Measurements from ENCODE around the gene PLSCR5.

PLSCR5 gene

GRCh38 chr3:146557745-146558144 is 47.4 kb downstream of the PLSCR5 start:
- H3K4me3 ChIP-seq (ENCODE audit: low read depth, low read length), result no peak overlapping the region
- no peak for DNase-seq
- no peaks in the 10 kb centered on the region for H3K27me3 ChIP-seq (ENCODE audit: insufficient read depth, low read depth, severe bottlenecking)
- no peaks in the 10 kb centered on the region for H3K36me3 ChIP-seq
- H3K27ac ChIP-seq, result no peak overlapping the region
- H3K9me3 ChIP-seq (ENCODE audit: severe bottlenecking), result no peaks in the 10 kb centered on the region
- TF ChIP-seq CTCF (IDR thresholded peaks at IDR 0.05; ENCODE audit: low read depth, low read length), result no peak

GRCh38 chr3:146555311-146555710 is 49.8 kb downstream of the PLSCR5 start:
- H3K27ac ChIP-seq, result no peak overlapping the region
- no peak for TF ChIP-seq CTCF (IDR thresholded peaks at IDR 0.05; ENCODE audit: low read depth, low read length)

GRCh38 chr3:146554151-146554760 is 50.9 kb downstream of the PLSCR5 start:
- no peak for TF ChIP-seq CTCF (IDR thresholded peaks at IDR 0.05; ENCODE audit: low read depth, low read length)
- H3K27ac ChIP-seq, result no peak overlapping the region
- no peaks in the 10 kb centered on the region for H3K27me3 ChIP-seq (ENCODE audit: insufficient read depth, low read depth, severe bottlenecking)
- no peak for DNase-seq
- H3K36me3 ChIP-seq, result no peaks in the 10 kb centered on the region
- H3K9me3 ChIP-seq (ENCODE audit: severe bottlenecking), result no peaks in the 10 kb centered on the region
- no peak overlapping the region for H3K4me3 ChIP-seq (ENCODE audit: low read depth, low read length)

More at GRCh38 chr3:146555311-146555710, 49.8 kb downstream of the PLSCR5 start:
- no peak overlapping the region for H3K4me3 ChIP-seq (ENCODE audit: low read depth, low read length)
- DNase-seq, result no peak
- H3K9me3 ChIP-seq (ENCODE audit: severe bottlenecking), result no peaks in the 10 kb centered on the region
- H3K27me3 ChIP-seq (ENCODE audit: insufficient read depth, low read depth, severe bottlenecking), result no peaks in the 10 kb centered on the region
- no peaks in the 10 kb centered on the region for H3K36me3 ChIP-seq

GRCh38 chr3:146550743-146551510 is 54.2 kb downstream of the PLSCR5 start:
- no peaks in the 10 kb centered on the region for H3K9me3 ChIP-seq (ENCODE audit: severe bottlenecking)
- DNase-seq, result no peak
- no peak overlapping the region for H3K4me3 ChIP-seq (ENCODE audit: low read depth, low read length)
- H3K27ac ChIP-seq, result no peak overlapping the region
- no peaks in the 10 kb centered on the region for H3K36me3 ChIP-seq
- no peak for TF ChIP-seq CTCF (IDR thresholded peaks at IDR 0.05; ENCODE audit: low read depth, low read length)
- no peaks in the 10 kb centered on the region for H3K27me3 ChIP-seq (ENCODE audit: insufficient read depth, low read depth, severe bottlenecking)

GRCh38 chr3:146550070-146550615 is 55.0 kb downstream of the PLSCR5 start:
- no peak for DNase-seq
- H3K27ac ChIP-seq, result no peak overlapping the region
- no peak overlapping the region for H3K4me3 ChIP-seq (ENCODE audit: low read depth, low read length)
- no peaks in the 10 kb centered on the region for H3K27me3 ChIP-seq (ENCODE audit: insufficient read depth, low read depth, severe bottlenecking)
- no peaks in the 10 kb centered on the region for H3K36me3 ChIP-seq
- no peaks in the 10 kb centered on the region for H3K9me3 ChIP-seq (ENCODE audit: severe bottlenecking)
- TF ChIP-seq CTCF (IDR thresholded peaks at IDR 0.05; ENCODE audit: low read depth, low read length), result no peak
